Hepatocyte (in vitro differentiated cells): ENCODE data around the gene BLOC1S4. TPM values are rescaled to one million over a fixed set of nuclear protein-coding genes. Genes with fewer than 3 reads are reported as not detected.

Experiments
- DNase-seq: peaks from one replicate; pipeline ENCODE4 v3.0.0-alpha.2; 2016; ENCODE audit warnings: low spot score
- H2AFZ ChIP-seq: fragments of 200-600 bp; sonication (generic); 2 replicates; pipeline ENCODE4 v1.6.0; 2016; ENCODE audit warnings: antibody characterized with exemption, mild to moderate bottlenecking
- H3K27ac ChIP-seq: fragments of 200-600 bp; sonication (generic); 2 replicates; pipeline ENCODE4 v1.5.1; 2016; ENCODE audit warnings: mild to moderate bottlenecking
- H3K27me3 ChIP-seq: fragments of 200-600 bp; sonication (generic); 2 replicates; pipeline ENCODE4 v1.6.1; 2016
- H3K36me3 ChIP-seq: fragments of 200-600 bp; sonication (generic); replicated peaks from 2 replicates; pipeline ENCODE4 v1.5.1; 2016; ENCODE audit warnings: low read depth; ENCODE audit not compliant: insufficient read depth
- H3K4me1 ChIP-seq: fragments of 200-600 bp; sonication (generic); 2 replicates; pipeline ENCODE4 v1.5.1; 2016; ENCODE audit warnings: mild to moderate bottlenecking, moderate library complexity; ENCODE audit not compliant: insufficient read depth
- H3K4me2 ChIP-seq: fragments of 200-600 bp; sonication (generic); 2 replicates; pipeline ENCODE4 v1.6.0; 2016
- H3K4me3 ChIP-seq: fragments of 200-600 bp; sonication (generic); 2 replicates; pipeline ENCODE4 v1.5.1; 2016; ENCODE audit warnings: mild to moderate bottlenecking
- H3K79me2 ChIP-seq: fragments of 200-600 bp; sonication (generic); 2 replicates; pipeline ENCODE4 v1.6.0; 2017; ENCODE audit warnings: mild to moderate bottlenecking
- H3K9me2 ChIP-seq: fragments of 200-600 bp; sonication (generic); replicated peaks from 2 replicates; pipeline ENCODE4 v1.6.0; 2017; ENCODE audit warnings: mild to moderate bottlenecking; ENCODE audit not compliant: insufficient read depth
- H3K9me3 ChIP-seq: fragments of 200-600 bp; sonication (generic); 2 replicates; pipeline ENCODE4 v1.5.1; 2016; ENCODE audit warnings: low read depth, mild to moderate bottlenecking
- H4K20me1 ChIP-seq: fragments of 200-600 bp; sonication (generic); 2 replicates; pipeline ENCODE4 v1.6.0; 2016; ENCODE audit warnings: mild to moderate bottlenecking; ENCODE audit not compliant: insufficient read depth, poor library complexity, severe bottlenecking
- EZH2 ChIP-seq: fragments of 200-600 bp; sonication (generic); IDR thresholded peaks from 2 replicates; pipeline ENCODE4 v1.6.1; 2016; ENCODE audit warnings: antibody characterized with exemption, mild to moderate bottlenecking, borderline replicate concordance
- EZH2phosphoT487 ChIP-seq: fragments of 200-600 bp; sonication (generic); IDR thresholded peaks from one replicate; pipeline ENCODE4 v1.6.1; 2018; ENCODE audit warnings: antibody characterized with exemption, mild to moderate bottlenecking, low read depth, moderate library complexity; ENCODE audit not compliant: unreplicated experiment, severe bottlenecking
- WGBS: methylation state at CpG from one replicate; pipeline ENCODE4 v1.1.6; 2016; ENCODE audit warnings: low lambda C conversion rate; ENCODE audit errors: missing lambda C conversion rate; 5-methylcytosine and 5-hydroxymethylcytosine counted together
- polyA plus RNA-seq: library from polyadenylated mRNA; unstranded; fragments of >200 nt; fragmentation: Nextera tagmentation; extraction: Ambion mirVana; gene quantifications from 2 replicates; pipeline ENCODE4 v1.2.1, GENCODE V29; 2016
- total RNA-seq: library from RNA; depleted of rRNA; stranded (reverse); fragments of >200 nt; gene quantifications from 2 replicates; pipeline ENCODE4 v1.2.3, GENCODE V29; 2014
- TF ChIP-seq, protein P1 (sequence below): fragments of 200-600 bp; sonication (generic); IDR thresholded peaks from 2 replicates; pipeline ENCODE4 v1.5.1; 2016; ENCODE audit warnings: antibody characterized with exemption, mild to moderate bottlenecking; ENCODE audit not compliant: poor library complexity

BLOC1S4 gene
- total and polyA plus RNA-seq, 2 experiments from 2014 or later: 33.3 to 60.0 TPM

GRCh38 chr4:6720202-6720699, 4.3 kb downstream of the BLOC1S4 start:
- Histone ChIP-seq H3K4me1 (peaks cover 7% of the 10 kb centered on the region), H3K4me3 (no peak overlapping the region), H2AFZ (no peak overlapping the region), H3K4me2 (peak overlapping the region; percentile 46), H3K9me2 (no peaks in the 10 kb centered on the region), H3K79me2 (peaks cover 31% of the 10 kb centered on the region), H3K27me3 (no peaks in the 10 kb centered on the region), H4K20me1 (peaks cover 16% of the 10 kb centered on the region), H3K27ac (no peak overlapping the region), H3K36me3 (no peaks in the 10 kb centered on the region), H3K9me3 (no peaks in the 10 kb centered on the region)
- DNase-seq: peak; percentile 92
- WGBS: 11% methylated on average over 14 of the region's 14 CpGs
- no peak for TF ChIP-seq EZH2phosphoT487
- TF ChIP-seq, protein P1, sequence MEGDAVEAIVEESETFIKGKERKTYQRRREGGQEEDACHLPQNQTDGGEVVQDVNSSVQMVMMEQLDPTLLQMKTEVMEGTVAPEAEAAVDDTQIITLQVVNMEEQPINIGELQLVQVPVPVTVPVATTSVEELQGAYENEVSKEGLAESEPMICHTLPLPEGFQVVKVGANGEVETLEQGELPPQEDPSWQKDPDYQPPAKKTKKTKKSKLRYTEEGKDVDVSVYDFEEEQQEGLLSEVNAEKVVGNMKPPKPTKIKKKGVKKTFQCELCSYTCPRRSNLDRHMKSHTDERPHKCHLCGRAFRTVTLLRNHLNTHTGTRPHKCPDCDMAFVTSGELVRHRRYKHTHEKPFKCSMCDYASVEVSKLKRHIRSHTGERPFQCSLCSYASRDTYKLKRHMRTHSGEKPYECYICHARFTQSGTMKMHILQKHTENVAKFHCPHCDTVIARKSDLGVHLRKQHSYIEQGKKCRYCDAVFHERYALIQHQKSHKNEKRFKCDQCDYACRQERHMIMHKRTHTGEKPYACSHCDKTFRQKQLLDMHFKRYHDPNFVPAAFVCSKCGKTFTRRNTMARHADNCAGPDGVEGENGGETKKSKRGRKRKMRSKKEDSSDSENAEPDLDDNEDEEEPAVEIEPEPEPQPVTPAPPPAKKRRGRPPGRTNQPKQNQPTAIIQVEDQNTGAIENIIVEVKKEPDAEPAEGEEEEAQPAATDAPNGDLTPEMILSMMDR: peak; percentile 99
- no peak for TF ChIP-seq EZH2

- H3K36me3 ChIP-seq: no peaks in the 10 kb centered on the region
- DNase-seq: no peak
- peaks cover 7% of the 10 kb centered on the region for H3K4me1 ChIP-seq
- no peaks in the 10 kb centered on the region for H3K9me3 ChIP-seq
- TF ChIP-seq EZH2 (no peak), EZH2phosphoT487 (no peak)
- TF ChIP-seq, protein P1: no peak
- no peaks in the 10 kb centered on the region for H3K27me3 ChIP-seq
- H3K27ac ChIP-seq: no peak overlapping the region
- peaks cover 31% of the 10 kb centered on the region for H3K79me2 ChIP-seq
- no peak overlapping the region for H3K4me2 ChIP-seq
- 94% methylated on average over 10 of the region's 10 CpGs for WGBS
- no peak overlapping the region for H3K4me3 ChIP-seq
- peaks cover 16% of the 10 kb centered on the region for H4K20me1 ChIP-seq
- no peak overlapping the region for H2AFZ ChIP-seq
- H3K9me2 ChIP-seq: no peaks in the 10 kb centered on the region
Measured at GRCh38 chr4:6721121-6721520, 5.1 kb downstream of the BLOC1S4 start.

- no peak for DNase-seq
- no peaks in the 10 kb centered on the region for H3K27me3 ChIP-seq
- peaks cover 6% of the 10 kb centered on the region for H3K4me1 ChIP-seq
- H3K4me3 ChIP-seq: no peak overlapping the region
- no peak overlapping the region for H3K4me2 ChIP-seq
- no peak overlapping the region for H3K27ac ChIP-seq
- peaks cover 6% of the 10 kb centered on the region for H4K20me1 ChIP-seq
- WGBS: 96% methylated on average over 12 of the region's 12 CpGs
- TF ChIP-seq, protein P1: no peak
- TF ChIP-seq EZH2phosphoT487: no peak
- TF ChIP-seq EZH2: no peak
- peaks cover 15% of the 10 kb centered on the region for H3K79me2 ChIP-seq
- no peaks in the 10 kb centered on the region for H3K9me2 ChIP-seq
- H3K36me3 ChIP-seq: no peaks in the 10 kb centered on the region
- H3K9me3 ChIP-seq: no peaks in the 10 kb centered on the region
- H2AFZ ChIP-seq: no peak overlapping the region
Measured at GRCh38 chr4:6722891-6723290, 6.9 kb downstream of the BLOC1S4 start.

DNA sequence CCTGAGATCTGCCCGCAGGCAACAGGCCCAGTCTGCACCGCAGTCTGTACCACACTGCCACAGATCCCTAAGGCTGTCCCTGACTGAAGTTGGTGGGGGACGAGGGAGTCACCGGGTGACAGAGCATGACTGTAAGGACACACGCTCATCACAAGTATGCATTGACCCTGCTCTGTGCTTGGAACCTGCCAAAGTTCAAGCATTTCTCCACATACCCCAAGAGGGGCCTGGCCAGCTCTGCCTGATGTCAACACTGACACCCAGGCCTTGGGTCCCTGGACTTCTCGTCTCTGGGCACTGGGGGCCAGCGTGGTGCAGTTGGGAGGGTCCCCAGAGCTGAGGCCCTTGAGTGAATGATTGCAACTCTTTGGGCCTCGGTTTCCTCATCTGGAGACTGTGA, 7.9 kb downstream of the BLOC1S4 start:
- Histone ChIP-seq H3K9me3 (no peaks in the 10 kb centered on the region), H3K36me3 (no peaks in the 10 kb centered on the region), H3K27ac (no peak overlapping the region), H3K27me3 (no peaks in the 10 kb centered on the region), H4K20me1 (no peaks in the 10 kb centered on the region), H3K4me2 (no peak overlapping the region), H3K79me2 (peaks cover 5% of the 10 kb centered on the region), H3K4me1 (no peaks in the 10 kb centered on the region), H3K4me3 (no peak overlapping the region), H3K9me2 (no peaks in the 10 kb centered on the region), H2AFZ (no peak overlapping the region)
- 88% methylated on average over 8 of the region's 8 CpGs for WGBS
- no peak for DNase-seq
- TF ChIP-seq, protein P1: no peak
- TF ChIP-seq EZH2 (no peak), EZH2phosphoT487 (no peak)
